Measurements from ENCODE around the gene PDF. TPM values are rescaled to one million over a fixed set of nuclear protein-coding genes. Genes with fewer than 3 reads are reported as not detected.

PDF gene
- total RNA-seq, result 9.2 and 17.3 TPM in 2 replicates

GRCh38 chr16:69330286-69331109, at the start of gene PDF:
Gene PDF, minus strand, starts transcription at chr16:69330588. Its CDS starts 18 bp downstream, at chr16:69330570.

GRCh38 chr16:69351309-69352027, 21.1 kb upstream of the PDF start, which contains the start of gene TMED6:
Gene TMED6, minus strand, starts transcription at chr16:69351786. Its CDS starts 33 bp downstream, at chr16:69351753.

GRCh38 chr16:69339289-69340094, 9.1 kb upstream of the PDF start, which contains the start of the genes COG8 and NIP7:
Gene COG8, minus strand, starts transcription at chr16:69339564. Its CDS starts 12 bp downstream, at chr16:69339552.
Gene NIP7, plus strand, starts transcription at chr16:69339772. Its CDS starts 58 bp downstream, at chr16:69339830.

GRCh38 chr16:69310653-69311532, 19.5 kb downstream of the PDF start, which contains the start of gene VPS4A:
Gene VPS4A, plus strand, starts transcription at chr16:69311350. Its CDS starts 162 bp downstream, at chr16:69311512.

Other genes with a start within 250 kb of the PDF start
- gene HAS3, start 224.9 kb downstream of the PDF start, total RNA-seq, result 0.08 and 0.13 TPM in 2 replicates
- gene CHTF8, start 198.0 kb downstream of the PDF start, total RNA-seq, result 75.2 and 126 TPM in 2 replicates
- gene UTP4, start 197.9 kb downstream of the PDF start, total RNA-seq, result 15.1 and 20.7 TPM in 2 replicates
- gene SNTB2, start 143.4 kb downstream of the PDF start, total RNA-seq, result 15.4 and 21.7 TPM in 2 replicates
- gene VPS4A, start 19.2 kb downstream of the PDF start, total RNA-seq, result 31.9 and 32.3 TPM in 2 replicates
- gene COG8, start 9.0 kb upstream of the PDF start, total RNA-seq, result 36.8 and 63.2 TPM in 2 replicates
- 20.8 and 25.3 TPM in 2 replicates for gene NIP7, start 9.2 kb upstream of the PDF start, total RNA-seq
- gene TMED6, start 21.2 kb upstream of the PDF start, total RNA-seq, result not detected in 2 replicates
- 9.7 and 16.5 TPM in 2 replicates for gene TERF2, start 55.4 kb upstream of the PDF start, total RNA-seq
- gene CYB5B, start 94.0 kb upstream of the PDF start, total RNA-seq, result 56.1 and 77.8 TPM in 2 replicates
- 9.2 and 26.7 TPM in 2 replicates for gene NFAT5, start 235.4 kb upstream of the PDF start, total RNA-seq